HG03135 (cell line): ENCODE measurements around the gene LMNB1.
"Not testable (repeated sequence)": the region's sequence is repeated elsewhere in the genome, so short reads cannot be mapped to it uniquely, and the experiment has no call there.

Experiments used
- ATAC-seq: cut with Tn5 transposase; IDR thresholded peaks from one replicate; pipeline ENCODE4 v1.9.1; 2021; ENCODE audit warnings: mild to moderate bottlenecking, moderate library complexity; ENCODE audit not compliant: unreplicated experiment

The LMNB1 gene, protein sequence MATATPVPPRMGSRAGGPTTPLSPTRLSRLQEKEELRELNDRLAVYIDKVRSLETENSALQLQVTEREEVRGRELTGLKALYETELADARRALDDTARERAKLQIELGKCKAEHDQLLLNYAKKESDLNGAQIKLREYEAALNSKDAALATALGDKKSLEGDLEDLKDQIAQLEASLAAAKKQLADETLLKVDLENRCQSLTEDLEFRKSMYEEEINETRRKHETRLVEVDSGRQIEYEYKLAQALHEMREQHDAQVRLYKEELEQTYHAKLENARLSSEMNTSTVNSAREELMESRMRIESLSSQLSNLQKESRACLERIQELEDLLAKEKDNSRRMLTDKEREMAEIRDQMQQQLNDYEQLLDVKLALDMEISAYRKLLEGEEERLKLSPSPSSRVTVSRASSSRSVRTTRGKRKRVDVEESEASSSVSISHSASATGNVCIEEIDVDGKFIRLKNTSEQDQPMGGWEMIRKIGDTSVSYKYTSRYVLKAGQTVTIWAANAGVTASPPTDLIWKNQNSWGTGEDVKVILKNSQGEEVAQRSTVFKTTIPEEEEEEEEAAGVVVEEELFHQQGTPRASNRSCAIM

GRCh38 chr5:126776499-126777256 lies at the start of gene LMNB1:
Gene LMNB1 (plus strand): TSS chr5:126777136. CDS start chr5:126777509, 373 bp downstream.
- ATAC-seq: peak; percentile 67

GRCh38 chr5:126732716-126733115 lies 44.2 kb upstream of the LMNB1 start:
- no peak for ATAC-seq

DNA sequence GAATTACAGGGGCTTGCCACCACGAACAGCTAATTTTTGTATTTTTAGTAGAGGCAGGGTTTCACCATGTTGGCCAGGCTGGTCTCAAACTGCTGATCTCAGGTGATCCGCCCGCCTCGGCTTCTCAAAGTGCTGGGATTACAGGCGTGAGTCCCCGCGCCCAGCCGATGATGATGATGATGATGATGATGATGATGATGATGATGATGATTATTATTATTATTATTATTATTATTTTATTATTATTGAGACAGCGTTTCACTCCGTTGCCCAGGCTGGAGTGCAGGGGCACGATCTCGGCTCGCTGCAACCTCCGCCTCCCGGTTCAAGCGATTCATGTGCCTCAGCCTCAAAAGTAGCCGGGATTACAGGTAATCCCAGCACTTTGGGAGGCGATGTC lies 42.4 kb upstream of the LMNB1 start:
- not testable (repeated sequence) for ATAC-seq

GRCh38 chr5:126736141-126736540 lies 40.8 kb upstream of the LMNB1 start:
- ATAC-seq: no peak

GRCh38 chr5:126741361-126741760 lies 35.6 kb upstream of the LMNB1 start:
- no peak for ATAC-seq

- no peak for ATAC-seq
These were observed 34.5 kb upstream of the LMNB1 start for GRCh38 chr5:126742425-126742824.

GRCh38 chr5:126744836-126745235 lies 32.1 kb upstream of the LMNB1 start:
- ATAC-seq: no peak

DNA sequence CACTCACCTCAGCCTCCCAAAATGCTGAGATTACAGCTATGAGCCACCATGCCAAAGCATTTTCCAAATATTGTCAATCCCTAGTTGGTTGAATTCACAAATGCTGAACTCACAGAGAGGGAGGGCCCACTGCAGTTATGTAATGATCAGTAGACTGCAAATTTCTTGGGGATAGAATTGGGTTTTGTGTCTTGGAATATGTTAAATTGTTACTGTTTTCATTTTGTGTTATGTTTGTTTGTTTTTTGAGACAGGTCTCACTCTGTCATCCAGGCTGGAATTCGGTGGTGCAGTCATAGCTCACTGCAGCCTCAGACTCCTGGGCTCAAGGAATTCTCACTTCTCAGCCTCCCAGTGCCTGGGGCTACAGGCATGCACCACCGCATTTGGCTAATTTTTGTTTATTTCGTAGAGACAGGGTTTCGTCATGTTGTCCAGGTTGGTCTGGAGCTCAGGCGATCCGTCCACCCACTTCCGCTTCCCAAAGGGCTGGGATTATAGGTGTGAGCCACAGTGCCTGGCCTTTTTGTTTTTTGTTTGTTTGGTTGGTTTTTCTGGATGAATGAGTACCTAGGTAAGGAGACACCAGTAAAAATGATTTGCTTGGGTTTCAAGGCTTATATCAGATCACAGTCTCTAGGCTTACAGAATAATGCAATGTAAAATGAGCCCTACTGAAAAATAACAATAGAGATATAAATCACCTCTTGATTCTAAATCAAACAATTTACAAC lies 31.5 kb upstream of the LMNB1 start:
- no peak for ATAC-seq

DNA sequence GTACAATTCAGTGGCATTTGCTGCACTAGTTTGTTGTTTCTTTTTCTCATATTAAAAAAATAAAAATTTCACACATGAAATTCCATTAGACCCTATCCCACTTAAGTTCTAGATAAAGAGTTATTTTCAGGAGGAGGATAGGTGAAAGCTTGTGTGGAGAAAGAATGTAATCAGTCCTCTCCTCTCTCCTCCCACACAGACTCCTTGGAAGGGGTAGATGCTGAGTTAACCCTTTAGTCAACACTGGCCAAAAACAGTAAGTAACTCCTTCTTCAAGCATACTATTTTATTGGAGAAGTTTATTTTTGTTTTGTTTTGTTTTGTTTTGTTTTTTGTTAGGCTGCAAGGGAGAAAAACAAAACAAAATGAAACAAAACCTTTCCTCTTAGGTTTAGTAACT lies 30.6 kb upstream of the LMNB1 start:
- ATAC-seq: no peak

GRCh38 chr5:126752081-126752785 lies 24.7 kb upstream of the LMNB1 start:
- ATAC-seq: no peak

- ATAC-seq: no peak
These were observed 23.7 kb upstream of the LMNB1 start for GRCh38 chr5:126753227-126753626.

- ATAC-seq: no peak
These were observed 22.3 kb upstream of the LMNB1 start for GRCh38 chr5:126754609-126755008.

DNA sequence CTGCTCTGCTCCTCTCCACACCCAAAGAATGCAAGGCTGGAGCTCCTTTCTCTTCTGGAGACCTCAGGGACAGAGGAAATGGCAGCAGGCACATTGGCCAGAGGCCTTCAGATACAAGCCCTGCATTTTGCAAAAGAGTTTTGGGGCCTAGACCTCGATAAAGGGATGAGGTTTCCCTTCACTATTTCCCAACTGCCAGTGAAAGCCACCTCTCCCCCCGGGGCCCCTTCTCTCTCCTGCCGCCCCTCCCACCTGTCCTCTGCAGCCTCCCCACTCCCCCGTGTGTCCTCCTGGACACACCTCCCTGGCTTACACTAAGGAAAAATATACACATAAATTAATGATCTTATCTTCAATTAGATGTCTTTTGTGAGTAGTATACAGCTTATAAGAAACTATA lies 21.3 kb upstream of the LMNB1 start:
- ATAC-seq: no peak

DNA sequence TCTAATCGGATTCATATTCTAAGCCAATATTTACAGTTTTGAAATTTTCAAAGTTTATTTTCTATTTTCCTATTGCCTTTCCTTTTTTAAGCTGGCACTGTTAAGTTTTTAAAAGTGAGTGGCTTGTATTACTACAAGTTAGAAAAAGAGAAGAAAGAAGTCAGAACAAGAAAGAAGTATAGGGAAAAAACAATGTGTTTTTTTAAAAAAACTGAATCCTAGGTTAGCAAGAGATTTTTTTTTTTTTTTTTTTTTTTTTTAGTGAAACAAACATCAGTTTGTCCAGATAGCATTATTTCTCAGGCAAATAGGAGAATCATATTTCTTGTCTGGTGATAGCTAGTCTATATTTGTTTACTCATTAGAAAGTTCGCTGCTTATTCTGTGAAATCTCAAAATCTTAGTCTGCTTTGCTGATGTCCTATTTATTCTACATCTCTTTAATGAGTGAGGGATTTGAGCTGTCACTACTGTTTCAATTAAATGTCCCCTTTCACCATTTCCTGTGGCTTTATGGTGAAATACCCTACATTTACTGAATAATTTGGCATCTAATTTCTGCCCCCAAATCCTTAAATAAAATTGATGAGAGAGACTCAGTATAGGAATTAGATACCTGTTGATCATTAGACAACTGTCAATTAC lies 19.1 kb upstream of the LMNB1 start:
- no peak for ATAC-seq

- no peak for ATAC-seq
These were observed 13.6 kb upstream of the LMNB1 start for GRCh38 chr5:126763371-126763770.

GRCh38 chr5:126769703-126770102 lies 7.2 kb upstream of the LMNB1 start:
- no peak for ATAC-seq

DNA sequence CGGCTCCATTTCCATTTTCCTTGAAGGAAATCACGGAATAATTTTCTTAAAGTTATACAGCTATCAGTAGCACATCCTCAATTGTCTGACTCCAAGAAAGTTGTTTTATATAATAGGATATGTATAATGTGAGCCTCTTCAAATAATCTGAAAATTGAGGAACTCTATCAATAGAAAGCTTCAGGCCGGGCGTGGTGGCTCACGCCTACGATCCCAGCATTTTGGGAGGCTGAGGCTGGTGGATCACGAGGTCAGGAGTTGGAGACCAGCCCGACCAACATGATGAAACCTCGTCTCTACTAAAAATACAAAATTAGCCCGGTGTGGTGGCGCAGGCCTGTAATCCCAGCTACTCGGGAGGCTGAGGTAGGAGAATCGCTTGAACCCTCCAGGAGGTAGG lies 3.4 kb upstream of the LMNB1 start:
- not testable (repeated sequence) for ATAC-seq

- not testable (repeated sequence) for ATAC-seq
These were observed 2.3 kb upstream of the LMNB1 start for GRCh38 chr5:126774595-126774994.

- ATAC-seq: peak; percentile 22
These were observed 480 bp downstream of the LMNB1 start for GRCh38 chr5:126777257-126777974.
